ENCODE results near the gene KRTAP12-3.

Gene KRTAP12-3

GRCh38 chr21:44700101-44701022 is 42.6 kb downstream of the KRTAP12-3 start:
- TF ChIP-seq GATA2 (IDR thresholded peaks at IDR 0.05; ENCODE audit: low read depth, low read length) (no peak), GATA3 (IDR thresholded peaks at IDR 0.05; ENCODE audit: low read depth, low read length) (no peak)

- TF ChIP-seq GATA3 (IDR thresholded peaks at IDR 0.05; ENCODE audit: low read depth, low read length) (no peak), GATA2 (IDR thresholded peaks at IDR 0.05; ENCODE audit: low read depth, low read length) (no peak)
These were observed 43.3 kb downstream of the KRTAP12-3 start for GRCh38 chr21:44701023-44701400.

DNA sequence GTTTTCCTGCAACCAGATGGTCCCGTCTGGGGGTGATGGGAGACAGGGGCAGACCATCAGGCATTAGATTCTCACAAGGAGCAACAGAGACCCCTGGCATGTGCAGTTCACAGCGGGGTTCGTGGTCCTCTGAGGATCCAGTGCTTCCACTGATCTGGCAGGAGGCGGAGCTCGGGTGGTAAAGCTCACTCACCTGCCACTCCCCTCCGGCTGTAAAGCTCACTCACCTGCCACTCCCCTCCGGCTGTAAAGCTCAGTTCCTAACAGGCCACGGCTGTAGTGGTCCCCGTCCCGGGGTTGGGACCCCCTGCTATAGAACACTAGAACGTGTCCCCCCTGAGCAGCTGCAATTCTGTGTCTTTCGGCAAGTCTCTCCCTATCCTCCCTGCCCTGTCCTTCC is 43.8 kb downstream of the KRTAP12-3 start:
- TF ChIP-seq GATA3 (IDR thresholded peaks at IDR 0.05; ENCODE audit: low read depth, low read length) (no peak), GATA2 (IDR thresholded peaks at IDR 0.05; ENCODE audit: low read depth, low read length) (no peak)

GRCh38 chr21:44702111-44702972 is 44.6 kb downstream of the KRTAP12-3 start:
- TF ChIP-seq GATA2 (IDR thresholded peaks at IDR 0.05; ENCODE audit: low read depth, low read length) (no peak), GATA3 (IDR thresholded peaks at IDR 0.05; ENCODE audit: low read depth, low read length) (no peak)

GRCh38 chr21:44702973-44703730 is 45.4 kb downstream of the KRTAP12-3 start:
- no peak for TF ChIP-seq GATA2 (IDR thresholded peaks at IDR 0.05; ENCODE audit: low read depth, low read length)
- TF ChIP-seq GATA3 (IDR thresholded peaks at IDR 0.05; ENCODE audit: low read depth, low read length), result no peak

DNA sequence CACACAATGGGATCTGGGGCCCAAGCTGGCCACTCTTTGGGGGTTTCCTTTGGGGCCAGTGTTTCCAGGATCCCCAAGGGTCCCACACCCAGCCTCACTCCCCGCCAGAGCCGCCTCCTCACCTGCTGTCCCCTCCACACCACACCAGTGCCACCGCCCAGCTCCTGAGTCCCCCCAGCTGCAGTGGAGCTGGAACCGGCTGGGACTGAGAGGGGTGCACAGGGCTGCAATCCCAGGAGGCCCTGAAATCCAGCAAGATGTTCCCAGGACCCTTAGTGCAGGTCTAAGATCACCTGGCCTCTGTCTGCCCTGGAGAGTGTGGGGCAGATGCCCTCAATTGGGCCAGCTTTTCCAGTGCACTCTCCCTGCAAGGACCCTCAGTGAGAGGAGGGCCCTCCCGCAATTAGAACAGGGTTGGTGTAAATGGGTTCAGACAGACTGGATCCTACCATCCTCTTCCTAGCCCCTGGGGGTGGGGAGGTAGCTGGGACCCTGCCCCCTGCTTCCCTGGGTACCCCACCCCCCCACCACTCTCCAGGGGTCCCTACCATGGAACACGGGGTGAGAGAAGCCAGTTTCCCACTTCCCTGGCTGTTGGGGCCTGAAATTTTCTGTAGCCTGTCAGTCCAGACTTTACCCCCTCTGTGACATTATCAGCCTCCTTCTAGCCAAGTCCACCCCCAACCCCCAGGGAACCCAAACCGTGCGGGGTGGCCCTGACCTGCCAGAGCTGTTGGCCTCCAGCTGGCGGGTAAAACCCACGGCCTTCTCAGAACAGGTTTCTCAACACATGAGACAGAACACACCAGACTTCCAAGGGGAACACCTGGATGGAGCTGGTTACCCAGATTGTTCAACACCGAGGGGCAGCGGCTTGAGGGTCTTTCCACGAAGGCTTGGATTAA is 46.3 kb downstream of the KRTAP12-3 start:
- no peak for TF ChIP-seq GATA3 (IDR thresholded peaks at IDR 0.05; ENCODE audit: low read depth, low read length)
- no peak for TF ChIP-seq GATA2 (IDR thresholded peaks at IDR 0.05; ENCODE audit: low read depth, low read length)

DNA sequence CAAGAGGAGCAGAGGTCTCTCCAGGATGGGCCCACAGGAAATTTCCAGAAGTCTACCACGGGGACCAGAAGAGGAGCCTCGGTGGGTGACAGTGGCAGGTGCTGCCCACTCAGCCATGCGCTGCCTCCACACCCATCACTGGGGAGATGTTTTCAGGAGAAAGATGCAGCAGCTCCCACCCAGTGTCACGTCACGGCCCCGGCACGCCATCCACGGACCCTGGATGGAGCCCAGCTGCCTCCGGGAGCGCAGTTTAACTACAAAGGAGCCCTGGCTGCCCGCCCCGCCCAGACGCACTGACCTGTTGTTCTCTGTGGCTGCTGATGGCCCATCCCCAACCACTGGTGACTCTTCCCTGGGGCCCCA is 46.9 kb downstream of the KRTAP12-3 start:
- TF ChIP-seq GATA3 (IDR thresholded peaks at IDR 0.05; ENCODE audit: low read depth, low read length) (no peak), GATA2 (IDR thresholded peaks at IDR 0.05; ENCODE audit: low read depth, low read length) (no peak)

DNA sequence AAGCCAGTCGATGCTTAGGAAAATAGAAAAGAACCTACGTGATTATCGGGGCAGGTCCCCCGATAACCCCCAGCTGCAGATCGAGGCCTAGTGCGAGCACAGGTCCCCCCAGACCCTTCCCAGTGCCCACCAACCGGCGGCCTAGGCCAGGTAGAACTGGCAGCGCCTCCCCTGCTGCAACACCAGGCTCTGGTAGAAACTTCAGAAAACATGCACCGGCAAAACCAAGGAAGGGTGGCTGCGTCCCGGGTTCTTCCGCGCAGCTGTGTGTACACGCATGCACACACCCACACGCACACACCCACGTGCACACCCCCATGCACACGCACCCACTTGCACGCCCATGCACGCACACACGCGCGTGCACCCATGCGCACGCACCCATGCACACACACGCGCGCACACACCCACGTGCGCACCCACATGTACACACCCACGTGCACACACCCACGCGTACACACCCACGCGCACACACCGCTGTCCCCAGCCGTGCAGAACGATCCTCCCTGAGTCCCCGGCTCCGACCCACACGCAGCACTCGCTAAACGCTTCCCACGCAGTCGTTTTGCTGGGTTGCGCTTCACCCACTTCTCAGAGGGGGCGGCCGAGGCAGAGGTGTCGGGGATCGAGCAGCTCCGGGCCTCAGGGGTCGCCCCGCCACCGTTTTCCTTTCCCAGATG is 48.4 kb downstream of the KRTAP12-3 start:
- no peak for TF ChIP-seq GATA3 (IDR thresholded peaks at IDR 0.05; ENCODE audit: low read depth, low read length)
- no peak for TF ChIP-seq GATA2 (IDR thresholded peaks at IDR 0.05; ENCODE audit: low read depth, low read length)

- no peak for TF ChIP-seq GATA2 (IDR thresholded peaks at IDR 0.05; ENCODE audit: low read depth, low read length)
- no peak for TF ChIP-seq GATA3 (IDR thresholded peaks at IDR 0.05; ENCODE audit: low read depth, low read length)
These were observed 49.2 kb downstream of the KRTAP12-3 start for GRCh38 chr21:44706706-44707581.
